Measurements from ENCODE around the gene UGT1A1.

Gene UGT1A1

DNA sequence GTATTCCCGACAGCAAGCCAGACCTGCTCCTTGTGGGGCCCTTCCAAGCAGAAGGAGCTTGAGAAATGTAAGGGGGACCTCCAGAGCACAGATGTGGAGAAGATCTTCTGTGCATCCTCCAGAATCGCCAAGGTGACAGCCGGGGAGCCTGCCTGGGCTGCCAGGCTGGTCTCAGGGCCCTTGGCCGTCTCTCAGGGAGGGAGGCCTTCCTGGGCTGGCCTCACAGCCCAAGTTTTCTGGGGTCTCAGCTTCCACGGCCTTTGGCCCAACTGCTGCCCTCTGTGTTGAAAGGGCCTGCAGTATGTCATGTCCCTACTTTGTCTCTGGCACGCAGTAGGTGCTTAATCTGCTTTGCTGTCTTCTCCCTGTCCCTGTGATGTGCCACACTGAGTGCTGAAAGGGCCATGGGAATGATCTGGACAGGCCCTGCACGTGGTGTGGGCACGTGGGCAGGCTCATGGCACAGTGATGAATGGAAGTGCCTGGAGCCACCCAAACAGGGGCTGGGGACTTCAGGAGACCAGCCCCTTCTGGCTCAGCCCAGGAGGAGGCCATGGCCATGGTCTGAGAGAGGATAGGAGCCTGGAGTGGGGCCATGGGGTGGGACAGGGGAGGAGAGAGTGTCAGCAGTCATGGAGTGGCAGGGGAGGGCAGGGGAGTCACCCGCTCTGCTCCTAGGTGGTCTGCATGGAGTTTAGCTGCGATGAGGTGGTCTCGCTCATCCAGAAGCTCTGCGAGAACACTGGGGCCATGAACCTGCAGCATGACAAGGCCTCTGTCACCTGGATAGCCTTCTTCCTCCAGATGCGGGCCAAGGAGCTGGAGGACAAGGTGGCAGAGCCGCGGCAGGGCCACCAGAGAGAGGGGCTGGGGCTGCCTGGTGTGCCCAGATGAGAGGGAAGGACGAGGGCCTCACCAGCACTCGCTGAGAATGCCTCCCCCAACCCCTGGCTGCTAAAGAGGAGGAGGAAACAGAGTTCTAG, 58.9 kb downstream of the UGT1A1 start:
- FAIRE-seq: no peak

DNA sequence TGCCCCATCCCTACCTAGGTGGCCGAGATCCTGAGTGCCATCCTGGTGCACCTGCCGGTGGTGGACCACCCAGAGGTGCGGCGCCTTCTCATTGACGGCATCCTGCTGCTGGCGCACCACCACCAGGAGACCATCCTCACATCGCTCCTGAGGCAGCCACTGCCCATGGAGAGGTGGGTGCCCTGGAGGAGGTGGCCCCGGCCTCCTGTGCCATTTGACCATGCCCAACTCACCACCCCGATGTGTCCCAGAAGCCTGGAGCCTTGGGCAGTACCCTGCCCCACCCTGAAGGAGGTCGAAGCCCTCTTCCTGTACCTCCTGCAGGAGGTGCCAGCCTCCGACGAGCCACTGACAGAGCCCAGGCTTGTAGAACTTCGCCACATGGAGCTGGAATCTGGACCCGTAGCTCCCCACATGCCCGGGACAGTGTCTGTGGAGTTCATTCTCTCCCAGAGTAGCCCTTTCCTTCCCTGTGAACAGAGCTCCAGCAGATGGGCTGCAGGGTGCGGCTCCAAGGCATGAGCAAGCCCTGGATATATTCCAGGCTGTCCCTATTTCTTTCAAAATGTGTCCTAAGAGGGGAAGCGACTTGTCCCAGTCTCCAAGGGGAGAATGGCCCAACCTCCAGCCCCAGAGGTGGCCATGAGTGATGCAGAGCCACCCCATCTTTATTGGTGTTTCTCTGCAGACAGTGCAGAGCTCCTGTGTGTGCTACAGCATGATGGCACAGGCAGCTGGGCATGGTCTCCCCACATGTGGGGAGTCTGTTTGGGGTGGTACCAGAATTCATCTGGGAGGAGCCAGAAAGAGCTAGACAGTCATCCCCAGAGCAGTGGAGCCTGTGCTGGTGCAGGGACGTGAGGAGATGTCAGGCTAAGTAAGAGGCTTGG, 60.1 kb downstream of the UGT1A1 start:
- no peak for FAIRE-seq

DNA sequence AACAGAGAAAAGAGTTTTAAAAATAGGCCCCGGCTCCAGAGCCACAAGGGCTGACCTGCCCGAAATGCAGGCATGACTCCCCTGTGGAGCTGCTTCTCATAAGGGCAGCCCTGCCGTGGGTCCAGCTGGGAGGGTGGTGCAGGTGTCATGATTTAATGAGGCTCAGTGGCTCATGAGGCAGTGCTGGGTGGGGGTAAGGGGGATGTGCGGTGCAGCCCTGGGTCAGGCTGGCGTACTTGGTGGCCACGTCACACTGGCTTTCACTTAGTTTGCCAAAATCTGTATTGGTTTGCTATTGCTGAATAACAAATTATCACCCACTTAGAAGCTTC, 60.7 kb downstream of the UGT1A1 start:
- no peak for FAIRE-seq

DNA sequence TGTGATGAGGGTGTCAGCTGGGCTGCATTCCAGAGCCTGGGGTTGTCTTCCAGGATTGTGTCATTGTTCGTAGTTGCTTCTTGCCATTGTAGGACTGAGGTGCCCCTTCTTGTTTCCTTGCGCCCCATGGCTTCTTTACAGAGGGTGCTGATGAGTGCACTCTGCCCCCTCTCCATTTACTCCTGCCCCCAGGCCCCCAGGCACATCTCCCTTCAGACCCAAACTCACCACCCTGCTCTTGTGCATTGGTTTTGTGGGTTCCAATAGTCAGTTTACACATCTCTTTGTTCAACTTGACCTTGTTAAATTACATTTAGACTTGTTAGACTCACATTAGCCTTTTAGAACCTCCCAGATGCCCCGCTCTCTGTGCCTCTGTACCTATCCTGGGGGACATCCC, 61.1 kb downstream of the UGT1A1 start:
- no peak for FAIRE-seq

DNA sequence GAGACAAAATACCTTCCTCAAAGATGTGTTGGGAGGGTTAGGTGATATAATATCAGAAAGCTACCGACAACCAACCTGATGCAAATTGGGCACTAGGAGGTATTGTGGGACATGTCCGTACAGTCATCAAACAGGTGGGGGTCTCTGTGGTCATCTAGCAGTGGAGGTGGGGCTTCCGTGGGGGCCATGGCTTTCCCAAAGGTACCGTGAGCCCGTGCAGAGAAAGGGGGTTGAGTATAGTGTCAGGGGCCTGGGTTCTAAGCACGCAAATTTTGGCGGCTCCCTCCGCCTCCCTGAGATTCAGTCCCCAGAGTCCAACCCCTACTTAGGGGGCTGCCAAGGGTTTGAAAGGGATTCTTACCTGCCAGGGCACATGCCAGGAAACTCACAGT, 61.6 kb downstream of the UGT1A1 start:
- no peak for FAIRE-seq

DNA sequence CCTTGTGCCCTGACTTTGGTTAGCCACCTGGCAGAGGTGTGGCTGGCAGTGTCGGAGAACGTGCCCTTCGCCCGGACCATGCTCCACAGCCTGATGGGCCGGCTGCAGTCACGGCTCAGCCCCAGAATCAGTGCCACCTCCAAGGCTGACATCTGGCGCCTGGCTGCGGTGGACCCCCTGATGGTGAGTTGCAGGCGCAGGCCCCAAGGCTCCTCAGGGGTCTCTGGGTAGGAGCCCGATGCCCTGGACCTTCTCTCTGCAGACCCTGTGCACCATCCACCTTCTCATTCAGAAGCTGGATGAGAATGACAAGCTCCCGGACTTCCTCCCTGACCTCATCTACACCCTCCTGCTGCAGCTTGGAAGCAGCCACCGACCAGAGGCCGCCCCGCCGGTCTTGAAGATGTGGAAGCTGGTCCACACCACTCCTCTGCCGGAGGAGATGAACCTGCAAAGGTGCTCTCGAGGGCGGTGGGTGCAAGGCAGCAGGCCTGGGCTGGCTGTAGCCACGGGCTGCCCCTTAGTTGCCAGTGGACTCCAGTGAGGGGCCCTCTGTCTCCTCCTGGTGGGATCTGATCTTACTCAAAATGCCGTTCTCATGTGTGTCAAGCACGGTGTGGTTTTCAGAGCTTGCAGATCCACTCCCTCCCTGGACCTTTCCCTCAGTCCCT, 62.2 kb downstream of the UGT1A1 start:
- FAIRE-seq: no peak

Measured in TTC549 (cell line).